GM12891 (cell line): Measurements from ENCODE around the gene TTC28.

Experiments used
- DNase-seq: peaks from one replicate; pipeline ENCODE4 v3.0.0; 2011; ENCODE audit warnings: low spot score; ENCODE audit not compliant: insufficient read length
- FAIRE-seq: peaks from 2 replicates; lab custom pipeline; 2011; peaks lifted over from hg19 to GRCh38; lab: Jason Lieb, UNC
- PAX5 ChIP-seq: IDR thresholded peaks from 2 replicates; pipeline ENCODE4 v1.6.1; 2011; ENCODE audit warnings: low read length, moderate library complexity, mild to moderate bottlenecking; ENCODE audit not compliant: insufficient read depth, severe bottlenecking
- POLR2A ChIP-seq: IDR thresholded peaks from 2 replicates; pipeline ENCODE4 v1.6.1; 2011; ENCODE audit warnings: low read depth, low read length, control low read depth
- POLR2AphosphoS5 ChIP-seq: IDR thresholded peaks from 2 replicates; pipeline ENCODE4 v1.6.1; 2011; ENCODE audit warnings: low read depth, low read length, control low read depth
- POU2F2 ChIP-seq: IDR thresholded peaks from 2 replicates; pipeline ENCODE4 v1.6.1; 2011; ENCODE audit warnings: low read depth, mild to moderate bottlenecking, control low read depth, low read length, moderate library complexity
- SPI1 ChIP-seq: IDR thresholded peaks from 2 replicates; pipeline ENCODE4 v1.6.1; 2011; ENCODE audit warnings: low read depth, low read length, control low read depth
- TAF1 ChIP-seq: IDR thresholded peaks from 2 replicates; pipeline ENCODE4 v1.6.1; 2011; ENCODE audit warnings: low read depth, low read length, control low read depth

The TTC28 gene

DNA sequence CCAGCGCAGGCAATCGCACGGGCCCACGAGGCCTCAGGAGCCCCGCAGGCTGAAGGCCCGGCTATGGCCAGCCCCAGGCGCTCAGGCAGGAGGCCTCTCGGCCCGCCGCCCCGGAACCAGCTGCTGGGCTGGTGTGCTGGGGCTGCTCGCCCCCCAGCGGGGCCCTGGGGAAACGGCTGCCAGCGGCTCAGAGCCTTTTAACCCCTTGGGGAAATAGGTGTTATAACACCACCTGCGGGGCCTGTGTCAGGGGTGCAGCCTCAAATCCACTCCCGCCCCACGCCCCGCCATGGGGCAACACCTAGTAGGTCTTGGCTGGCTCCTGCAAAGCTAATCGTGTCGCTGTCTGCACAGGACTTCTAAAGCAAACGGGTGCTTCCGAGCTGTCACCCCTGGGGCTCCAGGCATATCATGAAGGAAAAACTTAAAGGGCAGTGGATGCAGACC, 237.4 kb downstream of the TTC28 start:
- TF ChIP-seq SPI1 (no peak), POLR2AphosphoS5 (no peak), PAX5 (no peak), POU2F2 (no peak), POLR2A (no peak), TAF1 (no peak)
- DNase-seq (peak; percentile 74), FAIRE-seq (no peak)

DNA sequence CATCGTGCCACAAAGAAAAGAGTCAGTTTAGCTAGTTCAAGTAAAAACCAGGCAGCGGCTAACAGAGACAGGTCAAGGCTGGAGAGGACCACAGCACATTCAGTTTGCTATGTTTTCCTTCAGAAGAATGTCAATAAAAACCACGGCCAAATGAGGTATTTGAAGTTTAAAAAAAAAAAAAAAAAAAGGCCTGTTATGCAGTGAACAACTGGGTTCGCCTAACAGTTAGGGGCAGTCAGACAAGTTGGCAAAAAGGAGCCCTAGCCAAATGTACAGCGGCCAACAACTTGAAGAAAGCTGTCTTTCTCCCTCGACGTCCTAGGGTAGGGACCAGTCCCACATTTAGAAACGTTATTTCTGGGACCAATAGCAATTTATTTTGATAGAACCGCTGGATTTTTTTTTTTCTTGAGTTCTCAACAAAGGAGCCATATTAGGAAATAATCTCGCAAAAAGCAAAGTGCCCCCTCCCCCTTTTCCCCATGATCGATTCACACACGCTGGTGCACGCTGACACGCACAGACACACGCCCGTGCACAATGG, 237.8 kb downstream of the TTC28 start:
- DNase-seq (no peak), FAIRE-seq (no peak)
- TF ChIP-seq POU2F2, result no peak
- TF ChIP-seq PAX5, result no peak

GRCh38 chr22:28440592-28441390, 238.8 kb downstream of the TTC28 start:
- TF ChIP-seq TAF1, result no peak
- TF ChIP-seq POLR2AphosphoS5, result no peak
- TF ChIP-seq SPI1, result no peak
- TF ChIP-seq POLR2A, result no peak
- no peak for TF ChIP-seq POU2F2
- no peak for TF ChIP-seq PAX5
- FAIRE-seq, result no peak
- DNase-seq, result no peak

GRCh38 chr22:28438183-28438768, 241.4 kb downstream of the TTC28 start:
- DNase-seq (no peak), FAIRE-seq (no peak)
- no peak for TF ChIP-seq TAF1
- TF ChIP-seq PAX5, result no peak
- TF ChIP-seq POLR2AphosphoS5, result no peak
- TF ChIP-seq POU2F2, result no peak
- TF ChIP-seq SPI1, result no peak
- TF ChIP-seq POLR2A, result no peak

DNA sequence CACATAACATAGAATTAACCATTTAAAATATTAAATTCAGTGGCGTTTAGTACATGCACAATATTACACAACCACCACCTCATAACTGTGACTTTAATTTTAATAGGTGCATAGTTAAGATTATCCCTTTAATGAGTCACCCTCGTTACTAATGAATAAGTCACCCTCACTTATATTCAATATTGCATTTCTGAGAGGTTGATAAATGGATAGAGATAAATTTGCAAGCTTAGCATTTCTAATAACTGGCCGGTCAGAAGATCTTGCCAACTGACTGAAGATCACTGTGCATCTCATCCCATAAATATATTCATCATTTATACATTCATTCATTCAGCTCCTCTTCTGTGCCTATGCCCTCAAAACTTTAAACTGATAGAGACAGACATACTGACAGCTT, 243.7 kb downstream of the TTC28 start:
- no peak for FAIRE-seq
- no peak for DNase-seq
- TF ChIP-seq PAX5 (no peak), POLR2AphosphoS5 (no peak), POLR2A (no peak), SPI1 (no peak)

GRCh38 chr22:28435140-28435768, 244.4 kb downstream of the TTC28 start:
- no peak for TF ChIP-seq PAX5
- no peak for TF ChIP-seq SPI1
- DNase-seq, result no peak
- no peak for FAIRE-seq

DNA sequence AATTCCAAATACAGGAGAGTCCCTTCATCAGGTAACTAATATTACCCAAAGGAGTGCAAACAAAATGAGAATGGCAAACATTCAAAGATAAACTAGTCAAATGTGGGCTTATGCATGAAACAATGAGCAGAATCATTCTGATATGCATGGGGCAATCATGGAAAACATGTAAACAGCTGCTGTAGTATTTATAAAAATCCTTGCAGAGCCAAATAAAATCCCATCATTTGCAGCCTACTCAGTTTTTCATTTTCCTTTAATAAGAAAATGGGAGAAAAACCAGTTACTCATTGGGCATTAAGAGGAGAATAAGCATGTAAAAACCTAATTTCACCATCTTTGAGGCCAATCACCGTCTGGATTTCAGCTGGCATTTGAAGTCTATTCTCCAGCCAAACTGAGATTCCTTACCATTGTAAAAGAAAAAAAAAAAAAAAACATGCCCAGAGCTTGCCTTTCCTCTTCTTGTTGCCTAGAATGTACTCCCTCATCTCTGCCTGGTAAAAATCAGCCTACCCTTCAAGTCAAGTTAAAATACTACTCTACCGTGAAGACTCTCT, 249.1 kb downstream of the TTC28 start:
- DNase-seq (no peak), FAIRE-seq (no peak)
- TF ChIP-seq POLR2AphosphoS5 (no peak), PAX5 (no peak), POU2F2 (no peak), POLR2A (no peak), TAF1 (no peak), SPI1 (no peak)

- no peak for DNase-seq
- TF ChIP-seq TAF1, result no peak
- TF ChIP-seq POLR2AphosphoS5, result no peak
- TF ChIP-seq POLR2A, result no peak
- no peak for TF ChIP-seq PAX5
- TF ChIP-seq SPI1, result no peak
- no peak for TF ChIP-seq POU2F2
- FAIRE-seq, result no peak
Observed at GRCh38 chr22:28429711-28430110, 249.9 kb downstream of the TTC28 start.

GRCh38 chr22:28428271-28428670, 251.4 kb downstream of the TTC28 start:
- no peak for FAIRE-seq
- no peak for DNase-seq
- TF ChIP-seq POU2F2, result no peak
- TF ChIP-seq POLR2AphosphoS5, result no peak
- no peak for TF ChIP-seq TAF1
- no peak for TF ChIP-seq POLR2A
- no peak for TF ChIP-seq SPI1
- TF ChIP-seq PAX5, result no peak

- DNase-seq (no peak), FAIRE-seq (no peak)
- TF ChIP-seq SPI1 (no peak), POU2F2 (no peak), TAF1 (no peak), POLR2A (no peak), POLR2AphosphoS5 (no peak), PAX5 (no peak)
Observed at GRCh38 chr22:28426346-28427132, 253.1 kb downstream of the TTC28 start.
